ENCODE measurements around the gene CCDC157. TPM values are rescaled to one million over a fixed set of nuclear protein-coding genes. Genes with fewer than 3 reads are reported as not detected.

The CCDC157 gene
- total and polyA plus RNA-seq, 9 of the 15 experiments (the other 6 are each of a cell fraction or from before 2014, with no cell fraction given) = 0.04 to 1.3 (median 0.68) TPM

- no peak for TF ChIP-seq ZNF592 (IDR thresholded peaks at IDR 0.05)
- peak; percentile 48 for TF ChIP-seq GABPA (tag; conservative IDR thresholded peaks at IDR 0.05; ENCODE audit: low read depth)
- no peak for TF ChIP-seq ZHX1 (conservative IDR thresholded peaks at IDR 0.05; ENCODE audit: low read length)
- TF ChIP-seq SRSF3 (IDR thresholded peaks at IDR 0.05; ENCODE audit: insufficient read depth, low read length) = no peak
- peak; percentile 27 for TF ChIP-seq ZFP36 (IDR thresholded peaks at IDR 0.05; ENCODE audit: low read depth, low read length, partially characterized antibody)
- 0 out of 2 replicates have a peak, but pooled peaks have one; percentile 26 for TF ChIP-seq HES1 (IDR thresholded peaks at IDR 0.05; ENCODE audit: low read depth)
- peak; percentile 66 to 78; a peak in 3 of 4 replicates for TF ChIP-seq UBTF (IDR thresholded peaks at IDR 0.05; ENCODE audit: borderline replicate concordance in 1 of 2, low read depth in 2 of 2, low read length in 2 of 2)
- no peak for TF ChIP-seq U2AF2 (optimal IDR thresholded peaks at IDR 0.05; ENCODE audit: low read depth, low read length)
- TF ChIP-seq ZNF785 (CRISPR knock-in tag; IDR thresholded peaks at IDR 0.05) = no peak
- no peak for TF ChIP-seq NBN (IDR thresholded peaks at IDR 0.05; ENCODE audit: low read depth)
- TF ChIP-seq ZNF274 (IDR thresholded peaks at IDR 0.05; ENCODE audit: borderline replicate concordance, low read depth, low read length) = no peak
- TF ChIP-seq PHF8 (IDR thresholded peaks at IDR 0.05; ENCODE audit: borderline replicate concordance, low read length) = peak; percentile 8; the same call in 1 of the 2 replicates
- TF ChIP-seq ZNF24 (IDR thresholded peaks at IDR 0.05) = peak; percentile 73; the same call in 1 of the 2 replicates
- TF ChIP-seq ELF1 (tag; IDR thresholded peaks at IDR 0.05) = 0 out of 2 replicates have a peak, but pooled peaks have one; percentile 23
- TF ChIP-seq CBFA2T3 (IDR thresholded peaks at IDR 0.05) = 0 out of 2 replicates have a peak, but pooled peaks have one; percentile 8
- no peak for TF ChIP-seq RHOXF2B (CRISPR knock-in tag; conservative IDR thresholded peaks at IDR 0.05)
- no peak for TF ChIP-seq ETS2 (tag; IDR thresholded peaks at IDR 0.05; ENCODE audit: borderline replicate concordance, poor library complexity, severe bottlenecking)
- 0 out of 2 replicates have a peak, but pooled peaks have one; percentile 29 for TF ChIP-seq MTA1 (IDR thresholded peaks at IDR 0.05; ENCODE audit: borderline replicate concordance)
Observed at GRCh38 chr22:30423959-30424533, 67.2 kb downstream of the CCDC157 start (continued).
